Endothelial cell of umbilical vein (primary cell): ENCODE data around the gene SERPINF2. TPM values are rescaled to one million over a fixed set of nuclear protein-coding genes. Genes with fewer than 3 reads are reported as not detected.
A peak's percentile ranks its signal among the peaks of the same experiment; 100 is the strongest.

Experiments used
- BruUV-seq: library from RNA; stranded (reverse); fragments of 400-500 nt; replicated peaks from 2 replicates; lab custom pipeline; 2021; lab: Mats Ljungman, UMichigan
- CTCF ChIA-PET: fragments of 300-600, 350-600 bp; sonication (Branson Sonifier 250); formaldehyde crosslinking; loops from one replicate; lab custom pipeline; 2021; ENCODE audit warnings: antibody characterized with exemption, inconsistent platforms; lab: Charles Lee
- POLR2A ChIA-PET: fragments of 300-600, 350-600 bp; sonication (Branson Sonifier 250); formaldehyde crosslinking; loops from one replicate; lab custom pipeline; 2021; ENCODE audit warnings: antibody characterized with exemption, inconsistent platforms; lab: Charles Lee
- DNase-seq: peaks from one replicate; pipeline ENCODE4 v3.0.0-alpha.2; 2011; ENCODE audit warnings: low read depth, low spot score
- FAIRE-seq: peaks from 2 replicates; lab custom pipeline; 2011; peaks lifted over from hg19 to GRCh38; lab: Jason Lieb, UNC
- H2AFZ ChIP-seq: 2 replicates; pipeline ENCODE4 v1.6.0; 2012; ENCODE audit warnings: low read depth, low read length, control low read depth, inconsistent platforms
- H3K27ac ChIP-seq: 2 replicates; pipeline ENCODE4 v1.5.1; 2011; ENCODE audit warnings: low read depth, mild to moderate bottlenecking, control low read depth, low read length, moderate library complexity; ENCODE audit not compliant: insufficient read depth
- H3K27me3 ChIP-seq, 2 experiments: 2 replicates each; pipeline versions ENCODE4 v1.6.0 to v1.6.1; 2011; ENCODE audit warnings: low read length in 2 of 2, mixed read lengths in 1 of 2; ENCODE audit not compliant: control insufficient read depth in 2 of 2, insufficient read depth in 2 of 2
- H3K36me3 ChIP-seq, 2 experiments: 2 replicates in 1 of 2; 3 replicates in 1 of 2; pipeline ENCODE4 v1.5.1; 2011; ENCODE audit warnings: low read length in 2 of 2, mild to moderate bottlenecking in 1 of 2, moderate library complexity in 1 of 2; ENCODE audit not compliant: control insufficient read depth in 2 of 2, insufficient read depth in 2 of 2; ENCODE audit errors: extremely low read depth in 1 of 2
- H3K4me1 ChIP-seq: 3 replicates; pipeline ENCODE4 v1.5.1; 2011; ENCODE audit warnings: mild to moderate bottlenecking, low read length; ENCODE audit not compliant: control insufficient read depth, insufficient read depth; ENCODE audit errors: extremely low read depth
- H3K4me2 ChIP-seq: 2 replicates; pipeline ENCODE4 v1.6.1; 2011; ENCODE audit warnings: low read length, control low read depth, mixed read lengths; ENCODE audit not compliant: insufficient read depth
- H3K4me3 ChIP-seq, 3 experiments: fragments of 200-600 bp in 1 of 3; sonication (generic), shearing (Covaris generic) in 1 of 3; replicated peaks in 1 of 3; 2 replicates each; pipeline ENCODE4 v1.5.1; 2011 to 2016; ENCODE audit warnings: control low read depth in 3 of 3, low read length in 3 of 3, mild to moderate bottlenecking in 2 of 3, inconsistent platforms in 1 of 3, low read depth in 1 of 3, moderate library complexity in 1 of 3; ENCODE audit not compliant: insufficient read depth in 1 of 3
- H3K79me2 ChIP-seq: 2 replicates; pipeline ENCODE4 v1.6.0; 2012; ENCODE audit warnings: low read length, inconsistent platforms; ENCODE audit not compliant: control insufficient read depth, insufficient read depth
- H3K9ac ChIP-seq: replicated peaks from 2 replicates; pipeline ENCODE3; 2011; ENCODE audit warnings: low read length, control low read depth; ENCODE audit not compliant: insufficient read depth; ENCODE audit errors: extremely low read depth
- H3K9me1 ChIP-seq: replicated peaks from 3 replicates; pipeline ENCODE4 v1.6.0; 2011; ENCODE audit warnings: mild to moderate bottlenecking, low read length; ENCODE audit not compliant: control insufficient read depth, insufficient read depth; ENCODE audit errors: extremely low read depth
- H3K9me3 ChIP-seq: replicated peaks from 2 replicates; pipeline ENCODE4 v1.5.1; 2012; ENCODE audit warnings: low read length, inconsistent platforms; ENCODE audit not compliant: control insufficient read depth, insufficient read depth
- H4K20me1 ChIP-seq: replicated peaks from 2 replicates; pipeline ENCODE3; 2011; ENCODE audit warnings: mild to moderate bottlenecking, low read length; ENCODE audit not compliant: control insufficient read depth, insufficient read depth; ENCODE audit errors: extremely low read depth
- EZH2 ChIP-seq: IDR thresholded peaks from 2 replicates; pipeline ENCODE4 v1.6.1; 2012; ENCODE audit warnings: borderline replicate concordance, low read depth, mild to moderate bottlenecking, moderate library complexity, low read length, inconsistent platforms; ENCODE audit not compliant: severe bottlenecking
- FOS ChIP-seq: IDR thresholded peaks from 2 replicates; pipeline ENCODE4 v1.6.1; 2011; ENCODE audit warnings: mild to moderate bottlenecking, low read length, moderate library complexity, borderline replicate concordance; ENCODE audit not compliant: insufficient read depth
- GATA2 ChIP-seq: IDR thresholded peaks from 2 replicates; pipeline ENCODE4 v1.7.0; 2011; ENCODE audit warnings: low read depth, mild to moderate bottlenecking, moderate library complexity, mixed read lengths, low read length; ENCODE audit not compliant: insufficient read length, insufficient read depth
- JUN ChIP-seq: IDR thresholded peaks from 2 replicates; pipeline ENCODE4 v1.6.1; 2011; ENCODE audit warnings: borderline replicate concordance, low read depth; ENCODE audit not compliant: insufficient read length, insufficient read depth
- MYC ChIP-seq: IDR thresholded peaks from one replicate; pipeline ENCODE4 v1.6.1; 2011; ENCODE audit warnings: mild to moderate bottlenecking, low read depth, low read length
- POLR2A ChIP-seq: IDR thresholded peaks from 2 replicates; pipeline ENCODE4 v1.6.1; 2012; ENCODE audit warnings: low read depth, mild to moderate bottlenecking, control low read depth, low read length
- POLR2AphosphoS5 ChIP-seq: IDR thresholded peaks from 2 replicates; pipeline ENCODE4 v1.6.1; 2012; ENCODE audit warnings: low read depth, mild to moderate bottlenecking, control low read depth, low read length, moderate library complexity; ENCODE audit not compliant: insufficient read depth
- dilution Hi-C: fragments of 300-500 bp; cut with MboI; formaldehyde crosslinking; loops from one replicate; pipeline ENCODE4 v1.15.0; 2019; ENCODE audit warnings: low sequenced_read_pairs; ENCODE audit not compliant: extremely low pct_ligation_motif_present
- intact Hi-C: fragments of 100-400 bp; cut with micrococcal nuclease; formaldehyde crosslinking; loops from one replicate; pipeline ENCODE4 v1.10.0; 2022
- polyA plus RNA-seq, 4 experiments: library from polyadenylated mRNA; depleted of rRNA in 3 of 4; stranded (reverse) in 3 of 4; unstranded in 1 of 4; fragments of >200 nt; gene quantifications; 2 replicates each; pipeline versions ENCODE4 v1.2.1 to v1.2.3, GENCODE V29; 2011 to 2012; ENCODE audit warnings: missing spikeins in 1 of 4
- total RNA-seq: library from RNA; stranded (reverse); gene quantifications from 2 replicates; pipeline ENCODE4 v1.2.3, GENCODE V29; 2021
- TF ChIP-seq, protein P1 (sequence below), 2 donors: IDR thresholded peaks; 1 replicate in 1 of 2; 2 replicates in 1 of 2; pipeline ENCODE4 v1.5.1; 2011; ENCODE audit warnings: low read length in 2 of 2, mild to moderate bottlenecking in 2 of 2, moderate library complexity in 2 of 2, control low read depth in 1 of 2, inconsistent platforms in 1 of 2, low read depth in 1 of 2; ENCODE audit not compliant: insufficient read depth in 1 of 2; ENCODE audit errors: extremely low read depth in 1 of 2
- TF ChIP-seq, protein P2 (sequence below): IDR thresholded peaks from 2 replicates; pipeline ENCODE4 v1.6.1; 2011; ENCODE audit not compliant: insufficient read depth, insufficient read length

Gene SERPINF2
- total and polyA plus RNA-seq, 2 donors (not counting 3 experiments of a cell fraction or from before 2014, with no cell fraction given), result 0.03 TPM; not detected in 1

DNA sequence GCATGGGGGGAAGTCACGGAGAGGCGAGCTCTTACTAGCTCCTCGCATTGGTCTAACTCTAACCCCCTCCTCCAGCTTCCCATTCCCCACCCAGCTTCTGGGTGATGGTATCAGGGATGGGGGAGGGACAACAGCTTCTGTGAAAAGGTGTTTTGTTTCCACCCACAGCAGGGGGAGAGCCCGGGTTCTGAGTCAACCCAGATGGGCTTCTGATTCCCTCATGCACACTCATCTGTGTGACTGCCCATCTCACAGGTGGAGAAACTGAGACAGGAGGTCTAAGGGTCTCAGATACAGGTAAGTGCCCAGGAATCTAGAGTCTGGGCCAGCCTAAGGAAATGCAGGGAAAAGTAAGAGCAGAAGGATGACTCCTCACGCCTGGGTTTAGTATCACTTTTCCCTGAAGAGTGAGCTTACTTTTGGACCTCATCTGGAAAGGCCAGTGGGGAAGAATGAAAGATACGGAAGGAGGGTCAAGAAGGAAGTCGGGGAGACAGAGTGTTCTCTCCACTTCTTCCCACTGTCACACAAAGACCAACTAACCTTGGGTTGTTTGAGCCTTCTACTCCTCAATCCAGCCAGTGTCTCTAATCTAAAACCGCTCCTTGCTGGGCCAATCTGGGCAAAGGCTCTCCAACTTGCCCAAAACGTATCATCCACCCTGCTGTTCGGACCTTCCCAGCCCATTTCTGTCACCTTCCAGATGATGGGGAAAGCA, 29.4 kb upstream of the SERPINF2 start:
- no TSS peak for BruUV-seq
- intact Hi-C loops, result loop anchor here (10.0 kb wide), 2 partner anchors 149 to 621 kb away; partner anchors contain the start of genes PITPNA, SGSM2 and TSR1
- TF ChIP-seq MYC, result no peak
- no peak for TF ChIP-seq EZH2
- TF ChIP-seq POLR2A, result no peak
- no peak for TF ChIP-seq FOS
- TF ChIP-seq, protein P1, sequence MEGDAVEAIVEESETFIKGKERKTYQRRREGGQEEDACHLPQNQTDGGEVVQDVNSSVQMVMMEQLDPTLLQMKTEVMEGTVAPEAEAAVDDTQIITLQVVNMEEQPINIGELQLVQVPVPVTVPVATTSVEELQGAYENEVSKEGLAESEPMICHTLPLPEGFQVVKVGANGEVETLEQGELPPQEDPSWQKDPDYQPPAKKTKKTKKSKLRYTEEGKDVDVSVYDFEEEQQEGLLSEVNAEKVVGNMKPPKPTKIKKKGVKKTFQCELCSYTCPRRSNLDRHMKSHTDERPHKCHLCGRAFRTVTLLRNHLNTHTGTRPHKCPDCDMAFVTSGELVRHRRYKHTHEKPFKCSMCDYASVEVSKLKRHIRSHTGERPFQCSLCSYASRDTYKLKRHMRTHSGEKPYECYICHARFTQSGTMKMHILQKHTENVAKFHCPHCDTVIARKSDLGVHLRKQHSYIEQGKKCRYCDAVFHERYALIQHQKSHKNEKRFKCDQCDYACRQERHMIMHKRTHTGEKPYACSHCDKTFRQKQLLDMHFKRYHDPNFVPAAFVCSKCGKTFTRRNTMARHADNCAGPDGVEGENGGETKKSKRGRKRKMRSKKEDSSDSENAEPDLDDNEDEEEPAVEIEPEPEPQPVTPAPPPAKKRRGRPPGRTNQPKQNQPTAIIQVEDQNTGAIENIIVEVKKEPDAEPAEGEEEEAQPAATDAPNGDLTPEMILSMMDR (IDR thresholded peaks at IDR 0.05; ENCODE audit: extremely low read depth in 1 of 2, insufficient read depth in 1 of 2, low read depth in 1 of 2, low read length in 2 of 2), result no peak
- TF ChIP-seq POLR2AphosphoS5, result no peak
- TF ChIP-seq GATA2, result no peak
- TF ChIP-seq, protein P2, sequence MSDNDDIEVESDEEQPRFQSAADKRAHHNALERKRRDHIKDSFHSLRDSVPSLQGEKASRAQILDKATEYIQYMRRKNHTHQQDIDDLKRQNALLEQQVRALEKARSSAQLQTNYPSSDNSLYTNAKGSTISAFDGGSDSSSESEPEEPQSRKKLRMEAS, result no peak
- no peak for TF ChIP-seq JUN
- Histone ChIP-seq H3K9me1 (no peaks in the 10 kb centered on the region), H3K4me2 (peak overlapping the region; percentile 52), H4K20me1 (no peaks in the 10 kb centered on the region), H3K4me3 (peak overlapping the region in 1 of 3 experiments; percentile 69), H3K27ac (peak overlapping the region; percentile 79), H3K9me3 (no peaks in the 10 kb centered on the region), H3K79me2 (peaks cover 41% of the 10 kb centered on the region), H3K36me3 (peaks cover 19 to 20% of the 10 kb centered on the region in 2 experiments), H3K27me3 (no peaks in the 10 kb centered on the region), H3K4me1 (peaks cover 42% of the 10 kb centered on the region), H2AFZ (no peak overlapping the region), H3K9ac (no peak overlapping the region)
- ChIA-PET CTCF (interaction anchor here (1.2 to 3.0 kb wide), 5 partner anchors 15 to 152 kb away, joined by 5 to 25 read pairs (median 12); partner anchors contain the start of gene RILP), POLR2A (interaction anchor here (0.9 kb wide), 1 partner anchor 70 kb away, joined by 3 read pairs; no protein-coding TSS in a partner anchor)
- DNase-seq (no peak), FAIRE-seq (no peak)
- dilution Hi-C loops, result no loop called here
